Liver (tissue), 9 donors: ENCODE measurements around the gene EGFLAM. TPM values are rescaled to one million over a fixed set of nuclear protein-coding genes. Genes with fewer than 3 reads are reported as not detected.

ENCODE experiments used
- DNase-seq: peaks from one replicate; pipeline ENCODE4 v3.0.0-alpha.2; 2017; ENCODE audit warnings: low spot score
- H3K27ac ChIP-seq, 2 donors: one replicate each; pipeline ENCODE4 v1.7.0; 2013; ENCODE audit warnings: inconsistent platforms in 2 of 2, low read length in 2 of 2, control low read depth in 1 of 2, low read depth in 1 of 2, mild to moderate bottlenecking in 1 of 2
- H3K27me3 ChIP-seq, 4 donors: one replicate each; pipeline versions ENCODE4 v1.6.1 to v1.7.0; 2013; ENCODE audit warnings: low read length in 3 of 4, inconsistent platforms in 1 of 4, mild to moderate bottlenecking in 1 of 4, moderate library complexity in 1 of 4; ENCODE audit not compliant: control insufficient read depth in 4 of 4, insufficient read depth in 4 of 4
- H3K36me3 ChIP-seq, 4 donors: one replicate each; pipeline versions ENCODE4 v1.6.1 to v1.7.0; 2013; ENCODE audit warnings: low read length in 3 of 4, mild to moderate bottlenecking in 3 of 4, low read depth in 1 of 4, moderate library complexity in 1 of 4; ENCODE audit not compliant: control insufficient read depth in 4 of 4, insufficient read depth in 3 of 4
- H3K4me1 ChIP-seq, 4 donors: one replicate each; pipeline versions ENCODE4 v1.6.1 to v1.7.0; 2013; ENCODE audit warnings: low read length in 3 of 4, mild to moderate bottlenecking in 3 of 4, moderate library complexity in 1 of 4; ENCODE audit not compliant: control insufficient read depth in 4 of 4, insufficient read depth in 4 of 4
- H3K4me3 ChIP-seq, 3 donors: one replicate each; pipeline versions ENCODE4 v1.6.1 to v1.7.0; 2013; ENCODE audit warnings: low read length in 3 of 3, control low read depth in 1 of 3, low read depth in 1 of 3, mild to moderate bottlenecking in 1 of 3
- H3K9ac ChIP-seq, 2 donors: one replicate each; pipeline ENCODE4 v1.7.0; 2013; ENCODE audit warnings: low read length in 2 of 2, mild to moderate bottlenecking in 2 of 2, moderate library complexity in 2 of 2, control low read depth in 1 of 2, low read depth in 1 of 2
- H3K9me3 ChIP-seq, 4 donors: one replicate each; pipeline versions ENCODE4 v1.6.1 to v1.7.0; 2013; ENCODE audit warnings: low read length in 3 of 4; ENCODE audit not compliant: control insufficient read depth in 4 of 4
- EGR1 ChIP-seq, 2 donors: IDR thresholded peaks; 2 replicates each; pipeline ENCODE4 v1.6.1; 2016 to 2018; ENCODE audit warnings: antibody characterized with exemption in 2 of 2, low read depth in 2 of 2
- FOXA1 ChIP-seq: IDR thresholded peaks from 2 replicates; pipeline ENCODE4 v1.6.1; 2016; ENCODE audit warnings: antibody characterized with exemption
- FOXA2 ChIP-seq: IDR thresholded peaks from 2 replicates; pipeline ENCODE4 v1.6.1; 2016; ENCODE audit warnings: antibody characterized with exemption
- GABPA ChIP-seq, 2 donors: IDR thresholded peaks in 1 of 2; conservative IDR thresholded peaks in 1 of 2; 2 replicates each; pipeline ENCODE4 v1.6.1; 2016; ENCODE audit warnings: antibody characterized with exemption in 2 of 2, mild to moderate bottlenecking in 1 of 2, moderate library complexity in 1 of 2
- HNF4A ChIP-seq, 2 donors: conservative IDR thresholded peaks; 2 replicates each; pipeline ENCODE4 v1.6.1; 2016; ENCODE audit warnings: antibody characterized with exemption in 2 of 2, mild to moderate bottlenecking in 2 of 2
- HNF4G ChIP-seq: IDR thresholded peaks from 2 replicates; pipeline ENCODE4 v1.6.1; 2016; ENCODE audit warnings: antibody characterized with exemption
- JUND ChIP-seq, 2 donors: IDR thresholded peaks; 2 replicates each; pipeline ENCODE4 v1.6.1; 2016; ENCODE audit warnings: antibody characterized with exemption in 2 of 2
- NR2F2 ChIP-seq: IDR thresholded peaks from 2 replicates; pipeline ENCODE4 v1.6.1; 2016; ENCODE audit warnings: antibody characterized with exemption
- RAD21 ChIP-seq, 2 donors: IDR thresholded peaks; 2 replicates each; pipeline ENCODE4 v1.6.1; 2016; ENCODE audit warnings: antibody characterized with exemption in 2 of 2, mild to moderate bottlenecking in 2 of 2
- RXRA ChIP-seq, 2 donors: IDR thresholded peaks; 2 replicates each; pipeline ENCODE4 v1.6.1; 2017 to 2018; ENCODE audit warnings: antibody characterized with exemption in 2 of 2, mild to moderate bottlenecking in 1 of 2
- SP1 ChIP-seq: IDR thresholded peaks from 2 replicates; pipeline ENCODE4 v1.6.1; 2018; ENCODE audit warnings: antibody characterized with exemption, mild to moderate bottlenecking
- TAF1 ChIP-seq: conservative IDR thresholded peaks from 2 replicates; pipeline ENCODE4 v1.6.1; 2016; ENCODE audit warnings: antibody characterized with exemption, mild to moderate bottlenecking
- YY1 ChIP-seq: IDR thresholded peaks from 2 replicates; pipeline ENCODE4 v1.6.1; 2016; ENCODE audit warnings: antibody characterized with exemption, mild to moderate bottlenecking
- WGBS: extraction: QIAGEN DNeasy Blood & Tissue Kit; methylation state at CpG from one replicate; pipeline ENCODE4 v1.1.7; 2013; 5-methylcytosine and 5-hydroxymethylcytosine counted together
- polyA plus RNA-seq, 2 donors: library from polyadenylated mRNA; stranded (reverse) in 1 of 2; unstranded in 1 of 2; fragments of 200-250 nt in 1 of 2; fragments of >200 nt in 1 of 2; fragmentation: Nextera tagmentation in 1 of 2; extraction: Ambion mirVana in 1 of 2; gene quantifications; one replicate each; pipeline versions ENCODE4 v1.2.1 to v1.2.3, GENCODE V29; 2013 to 2015
- total RNA-seq, 2 donors: library from RNA; depleted of rRNA; stranded (reverse); fragments of >200 nt; gene quantifications; one replicate each; pipeline ENCODE4 v1.2.3, GENCODE V29; 2014
- TF ChIP-seq, protein P1 (sequence below): IDR thresholded peaks from 2 replicates; pipeline ENCODE4 v1.6.1; 2016; ENCODE audit warnings: antibody characterized with exemption, mild to moderate bottlenecking
- TF ChIP-seq, protein P2 (sequence below): IDR thresholded peaks from 2 replicates; pipeline ENCODE4 v1.6.1; 2016; ENCODE audit warnings: antibody characterized with exemption
- TF ChIP-seq, protein P3 (sequence below): IDR thresholded peaks from 2 replicates; pipeline ENCODE4 v1.6.1; 2016; ENCODE audit warnings: antibody characterized with exemption
- TF ChIP-seq, protein P4 (sequence below): IDR thresholded peaks from 2 replicates; pipeline ENCODE4 v1.6.1; 2016; ENCODE audit warnings: antibody characterized with exemption
- TF ChIP-seq, protein P5 (sequence below): fragments of 150-350 bp; IDR thresholded peaks from 2 replicates; pipeline ENCODE4 v1.5.1; 2017; ENCODE audit warnings: improper control_type of control experiment, low read depth, low read length; ENCODE audit not compliant: missing input control
- donor health status: healthy.
- donor health status: healthy.
- donor health status: healthy.
- donor health status: healthy.
- donor health status: healthy.

Gene EGFLAM
- total and polyA plus RNA-seq, 4 donors, result 1.1 to 4.9 (median 1.9) TPM

DNA sequence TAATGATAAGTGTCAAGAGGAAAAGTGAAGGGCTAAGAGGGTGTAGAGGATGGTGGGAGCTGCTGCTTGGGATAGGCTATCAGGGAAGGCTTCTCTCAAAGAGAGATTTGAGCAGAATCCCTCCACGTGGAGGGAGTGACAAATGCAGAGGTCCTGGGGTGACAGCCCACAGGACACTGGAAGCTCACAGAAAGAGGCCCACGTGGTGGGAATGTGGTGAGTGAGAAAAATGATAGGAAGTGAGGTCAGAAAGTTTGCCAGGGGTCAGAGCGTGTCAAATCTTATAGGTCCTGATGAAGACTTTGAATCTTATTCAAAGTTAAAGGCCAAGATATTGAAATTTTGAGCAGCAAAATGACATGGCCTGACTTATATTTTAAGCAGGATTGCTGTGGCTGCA is 125.3 kb downstream of the EGFLAM start:
- no peak for DNase-seq
- Histone ChIP-seq H3K36me3 (no peaks in the 10 kb centered on the region), H3K27me3 (no peaks in the 10 kb centered on the region), H3K9me3 (no peaks in the 10 kb centered on the region), H3K27ac (no peak overlapping the region), H3K4me1 (no peaks in the 10 kb centered on the region), H3K9ac (no peak overlapping the region), H3K4me3 (no peak overlapping the region)
- 69% methylated on average over 3 of the region's 3 CpGs for WGBS
- TF ChIP-seq FOXA2 (no peak), GABPA (IDR thresholded peaks at IDR 0.05 in 1 of 2, conservative IDR thresholded peaks at IDR 0.05 in 1 of 2) (no peak), JUND (IDR thresholded peaks at IDR 0.05) (no peak), TAF1 (no peak)

DNA sequence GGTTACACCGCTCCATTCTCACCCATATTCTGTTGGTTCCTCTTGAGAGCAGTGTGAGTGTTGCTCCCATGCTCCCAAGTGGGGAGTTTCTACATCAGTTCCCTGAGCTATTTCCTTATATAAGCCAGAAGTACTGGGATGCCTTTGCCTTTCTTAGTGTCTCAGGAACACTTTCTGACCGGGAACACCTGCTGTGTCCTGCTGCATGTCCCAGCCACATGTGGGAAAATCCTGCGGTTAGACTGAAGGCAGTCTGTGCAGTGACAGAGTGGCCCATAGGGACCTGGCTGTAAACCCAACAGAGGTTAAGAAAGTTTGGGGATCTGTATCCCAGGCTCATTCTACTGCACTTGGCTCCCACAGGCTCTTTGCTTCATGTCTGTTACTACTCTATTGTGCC is 126.0 kb downstream of the EGFLAM start:
- Histone ChIP-seq H3K4me1 (no peaks in the 10 kb centered on the region), H3K27me3 (no peaks in the 10 kb centered on the region), H3K36me3 (no peaks in the 10 kb centered on the region), H3K27ac (no peak overlapping the region), H3K9me3 (no peaks in the 10 kb centered on the region), H3K4me3 (no peak overlapping the region), H3K9ac (no peak overlapping the region)
- WGBS, result 91% methylated on average over 3 of the region's 3 CpGs
- no peak for DNase-seq
- TF ChIP-seq YY1 (no peak), GABPA (IDR thresholded peaks at IDR 0.05 in 1 of 2, conservative IDR thresholded peaks at IDR 0.05 in 1 of 2) (no peak), RXRA (IDR thresholded peaks at IDR 0.05) (no peak), EGR1 (IDR thresholded peaks at IDR 0.05; ENCODE audit: low read depth in 2 of 2) (no peak), FOXA1 (no peak), NR2F2 (no peak), HNF4A (conservative IDR thresholded peaks at IDR 0.05) (no peak), JUND (IDR thresholded peaks at IDR 0.05) (no peak), RAD21 (IDR thresholded peaks at IDR 0.05) (no peak), HNF4G (no peak), SP1 (no peak), FOXA2 (no peak), TAF1 (no peak)
- TF ChIP-seq, protein P1, sequence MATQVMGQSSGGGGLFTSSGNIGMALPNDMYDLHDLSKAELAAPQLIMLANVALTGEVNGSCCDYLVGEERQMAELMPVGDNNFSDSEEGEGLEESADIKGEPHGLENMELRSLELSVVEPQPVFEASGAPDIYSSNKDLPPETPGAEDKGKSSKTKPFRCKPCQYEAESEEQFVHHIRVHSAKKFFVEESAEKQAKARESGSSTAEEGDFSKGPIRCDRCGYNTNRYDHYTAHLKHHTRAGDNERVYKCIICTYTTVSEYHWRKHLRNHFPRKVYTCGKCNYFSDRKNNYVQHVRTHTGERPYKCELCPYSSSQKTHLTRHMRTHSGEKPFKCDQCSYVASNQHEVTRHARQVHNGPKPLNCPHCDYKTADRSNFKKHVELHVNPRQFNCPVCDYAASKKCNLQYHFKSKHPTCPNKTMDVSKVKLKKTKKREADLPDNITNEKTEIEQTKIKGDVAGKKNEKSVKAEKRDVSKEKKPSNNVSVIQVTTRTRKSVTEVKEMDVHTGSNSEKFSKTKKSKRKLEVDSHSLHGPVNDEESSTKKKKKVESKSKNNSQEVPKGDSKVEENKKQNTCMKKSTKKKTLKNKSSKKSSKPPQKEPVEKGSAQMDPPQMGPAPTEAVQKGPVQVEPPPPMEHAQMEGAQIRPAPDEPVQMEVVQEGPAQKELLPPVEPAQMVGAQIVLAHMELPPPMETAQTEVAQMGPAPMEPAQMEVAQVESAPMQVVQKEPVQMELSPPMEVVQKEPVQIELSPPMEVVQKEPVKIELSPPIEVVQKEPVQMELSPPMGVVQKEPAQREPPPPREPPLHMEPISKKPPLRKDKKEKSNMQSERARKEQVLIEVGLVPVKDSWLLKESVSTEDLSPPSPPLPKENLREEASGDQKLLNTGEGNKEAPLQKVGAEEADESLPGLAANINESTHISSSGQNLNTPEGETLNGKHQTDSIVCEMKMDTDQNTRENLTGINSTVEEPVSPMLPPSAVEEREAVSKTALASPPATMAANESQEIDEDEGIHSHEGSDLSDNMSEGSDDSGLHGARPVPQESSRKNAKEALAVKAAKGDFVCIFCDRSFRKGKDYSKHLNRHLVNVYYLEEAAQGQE, result no peak
- TF ChIP-seq, protein P2, sequence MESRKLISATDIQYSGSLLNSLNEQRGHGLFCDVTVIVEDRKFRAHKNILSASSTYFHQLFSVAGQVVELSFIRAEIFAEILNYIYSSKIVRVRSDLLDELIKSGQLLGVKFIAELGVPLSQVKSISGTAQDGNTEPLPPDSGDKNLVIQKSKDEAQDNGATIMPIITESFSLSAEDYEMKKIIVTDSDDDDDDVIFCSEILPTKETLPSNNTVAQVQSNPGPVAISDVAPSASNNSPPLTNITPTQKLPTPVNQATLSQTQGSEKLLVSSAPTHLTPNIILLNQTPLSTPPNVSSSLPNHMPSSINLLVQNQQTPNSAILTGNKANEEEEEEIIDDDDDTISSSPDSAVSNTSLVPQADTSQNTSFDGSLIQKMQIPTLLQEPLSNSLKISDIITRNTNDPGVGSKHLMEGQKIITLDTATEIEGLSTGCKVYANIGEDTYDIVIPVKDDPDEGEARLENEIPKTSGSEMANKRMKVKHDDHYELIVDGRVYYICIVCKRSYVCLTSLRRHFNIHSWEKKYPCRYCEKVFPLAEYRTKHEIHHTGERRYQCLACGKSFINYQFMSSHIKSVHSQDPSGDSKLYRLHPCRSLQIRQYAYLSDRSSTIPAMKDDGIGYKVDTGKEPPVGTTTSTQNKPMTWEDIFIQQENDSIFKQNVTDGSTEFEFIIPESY, result no peak
- TF ChIP-seq, protein P3, sequence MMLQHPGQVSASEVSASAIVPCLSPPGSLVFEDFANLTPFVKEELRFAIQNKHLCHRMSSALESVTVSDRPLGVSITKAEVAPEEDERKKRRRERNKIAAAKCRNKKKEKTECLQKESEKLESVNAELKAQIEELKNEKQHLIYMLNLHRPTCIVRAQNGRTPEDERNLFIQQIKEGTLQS, result no peak
- TF ChIP-seq, protein P4, sequence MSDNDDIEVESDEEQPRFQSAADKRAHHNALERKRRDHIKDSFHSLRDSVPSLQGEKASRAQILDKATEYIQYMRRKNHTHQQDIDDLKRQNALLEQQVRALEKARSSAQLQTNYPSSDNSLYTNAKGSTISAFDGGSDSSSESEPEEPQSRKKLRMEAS, result no peak
- TF ChIP-seq, protein P5, sequence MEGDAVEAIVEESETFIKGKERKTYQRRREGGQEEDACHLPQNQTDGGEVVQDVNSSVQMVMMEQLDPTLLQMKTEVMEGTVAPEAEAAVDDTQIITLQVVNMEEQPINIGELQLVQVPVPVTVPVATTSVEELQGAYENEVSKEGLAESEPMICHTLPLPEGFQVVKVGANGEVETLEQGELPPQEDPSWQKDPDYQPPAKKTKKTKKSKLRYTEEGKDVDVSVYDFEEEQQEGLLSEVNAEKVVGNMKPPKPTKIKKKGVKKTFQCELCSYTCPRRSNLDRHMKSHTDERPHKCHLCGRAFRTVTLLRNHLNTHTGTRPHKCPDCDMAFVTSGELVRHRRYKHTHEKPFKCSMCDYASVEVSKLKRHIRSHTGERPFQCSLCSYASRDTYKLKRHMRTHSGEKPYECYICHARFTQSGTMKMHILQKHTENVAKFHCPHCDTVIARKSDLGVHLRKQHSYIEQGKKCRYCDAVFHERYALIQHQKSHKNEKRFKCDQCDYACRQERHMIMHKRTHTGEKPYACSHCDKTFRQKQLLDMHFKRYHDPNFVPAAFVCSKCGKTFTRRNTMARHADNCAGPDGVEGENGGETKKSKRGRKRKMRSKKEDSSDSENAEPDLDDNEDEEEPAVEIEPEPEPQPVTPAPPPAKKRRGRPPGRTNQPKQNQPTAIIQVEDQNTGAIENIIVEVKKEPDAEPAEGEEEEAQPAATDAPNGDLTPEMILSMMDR, result no peak
